T-cell (primary cell): ENCODE results near the gene ELL2. TPM values are rescaled to one million over a fixed set of nuclear protein-coding genes. Genes with fewer than 3 reads are reported as not detected.

ENCODE experiments used
- ATAC-seq, 4 experiments: fragments of 200-7000 bp in 3 of 4; fragments of 150-1000 bp in 1 of 4; cut with Tn5 transposase; replicated peaks in 1 of 4; 1 replicate in 3 of 4; 2 replicates in 1 of 4; pipeline ENCODE4 v1.10.0; 2021; ENCODE audit warnings: moderate library complexity in 3 of 4, mild to moderate bottlenecking in 2 of 4, moderate number of reproducible peaks in 1 of 4
- CTCF ChIA-PET, 2 donors: fragments of 300-600 bp; sonication (Branson Sonifier 250); formaldehyde crosslinking; loops; one replicate each; lab custom pipeline; 2022; ENCODE audit warnings: antibody characterized with exemption in 2 of 2; lab: Charles Lee
- POLR2A ChIA-PET, 2 donors: fragments of 300-600 bp; sonication (Branson Sonifier 250); formaldehyde crosslinking; loops; one replicate each; lab custom pipeline; 2022; ENCODE audit warnings: antibody characterized with exemption in 2 of 2; lab: Charles Lee
- DNase-seq, 35 experiments: peaks; one replicate each; pipeline versions ENCODE4 v3.0.0 to v3.0.0-alpha.2; 2013 to 2023
- H3K27ac ChIP-seq: one replicate; pipeline ENCODE4 v1.5.1; 2013; ENCODE audit warnings: low read length
- H3K27me3 ChIP-seq, 2 experiments: replicated peaks in 1 of 2; 1 replicate in 1 of 2; 2 replicates in 1 of 2; pipeline versions ENCODE4 v1.6.1 to v1.7.0; 2013; ENCODE audit warnings: low read length in 1 of 2, mixed read lengths in 1 of 2; ENCODE audit not compliant: control insufficient read depth in 2 of 2, insufficient read depth in 2 of 2; ENCODE audit errors: extremely low read depth in 1 of 2
- H3K36me3 ChIP-seq, 2 donors: 1 replicate in 1 of 2; 2 replicates in 1 of 2; pipeline versions ENCODE4 v1.6.1 to v1.7.0; 2013; ENCODE audit warnings: low read length in 1 of 2; ENCODE audit not compliant: control insufficient read depth in 2 of 2, insufficient read depth in 1 of 2; ENCODE audit errors: extremely low read depth in 1 of 2
- H3K4me1 ChIP-seq, 2 experiments: 1 replicate in 1 of 2; 2 replicates in 1 of 2; pipeline versions ENCODE4 v1.6.1 to v1.7.0; 2013; ENCODE audit warnings: low read length in 2 of 2, mixed read lengths in 1 of 2; ENCODE audit not compliant: insufficient read depth in 2 of 2, control insufficient read depth in 1 of 2; ENCODE audit errors: extremely low read depth in 1 of 2
- H3K4me3 ChIP-seq, 2 donors: 1 replicate in 1 of 2; 2 replicates in 1 of 2; pipeline versions ENCODE4 v1.5.1 to v1.7.0; 2013; ENCODE audit warnings: mild to moderate bottlenecking in 2 of 2, low read length in 1 of 2, moderate library complexity in 1 of 2; ENCODE audit not compliant: control insufficient read depth in 1 of 2; ENCODE audit errors: extremely low read depth in 1 of 2
- H3K9me3 ChIP-seq: 2 replicates; pipeline ENCODE4 v1.7.0; 2013
- H3K27ac Mint-ChIP-seq, 2 donors: one replicate each; pipeline ENCODE4 v1.8.0; 2020 to 2021; ENCODE audit warnings: mild to moderate bottlenecking in 2 of 2, mixed read lengths in 2 of 2
- H3K27me3 Mint-ChIP-seq, 2 donors: one replicate each; pipeline ENCODE4 v1.8.0; 2021 to 2022; ENCODE audit warnings: mixed read lengths in 2 of 2
- H3K36me3 Mint-ChIP-seq: one replicate; pipeline ENCODE4 v1.8.0; 2021; ENCODE audit warnings: mixed read lengths
- H3K4me1 Mint-ChIP-seq, 3 donors: one replicate each; pipeline ENCODE4 v1.8.0; 2020 to 2022; ENCODE audit warnings: mixed read lengths in 3 of 3, mild to moderate bottlenecking in 1 of 3
- H3K4me3 Mint-ChIP-seq, 3 donors: one replicate each; pipeline ENCODE4 v1.8.0; 2020 to 2022; ENCODE audit warnings: mild to moderate bottlenecking in 3 of 3, mixed read lengths in 3 of 3, moderate library complexity in 3 of 3
- H3K9me3 Mint-ChIP-seq, 3 donors: one replicate each; pipeline ENCODE4 v1.8.0; 2020 to 2022; ENCODE audit warnings: mixed read lengths in 3 of 3
- WGBS: methylation state at CpG from one replicate; pipeline ENCODE4 v1.1.5; 2013; ENCODE audit warnings: missing lambda C conversion rate; ENCODE audit not compliant: insufficient coverage; 5-methylcytosine and 5-hydroxymethylcytosine counted together
- total RNA-seq, 35 experiments: library from RNA in 6 of 35; stranded (reverse) in 6 of 35; fragments of 120-200 nt in 1 of 35; gene quantifications; one replicate each; pipeline versions ENCODE4 v1.2.1 to v1.2.4 and lab custom pipeline; 2013 to 2026

ELL2 gene
- total RNA-seq, 5 donors from 2014 or later (not counting 1 experiment from before 2014, with no cell fraction given): 10.3 to 57.8 (median 11.3) TPM

DNA sequence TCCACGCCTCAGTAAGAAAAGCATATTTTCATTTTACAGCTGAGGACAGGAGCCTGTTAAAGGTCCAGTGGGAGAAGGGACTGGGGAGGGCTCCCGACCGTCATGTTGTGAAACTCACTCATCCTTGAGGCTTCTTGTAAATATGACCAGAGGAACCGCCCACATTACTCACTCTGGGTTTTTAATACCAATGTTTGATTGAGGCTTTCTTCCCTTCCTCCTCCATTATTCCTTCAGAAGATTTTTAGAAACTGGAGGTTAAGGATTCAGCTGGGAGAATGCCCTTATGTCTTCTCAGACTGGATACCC, 77.7 kb downstream of the ELL2 start:
- no peak for DNase-seq
- WGBS: no CpG with 5 or more reads among the region's 4 CpGs
- Histone ChIP-seq H3K4me1 (no peaks in the 10 kb centered on the region), H3K36me3 (no peaks in the 10 kb centered on the region), H3K4me3 (no peak overlapping the region), H3K27me3 (peaks cover 0 to 4% of the 10 kb centered on the region in 2 experiments), H3K9me3 (no peaks in the 10 kb centered on the region), H3K27ac (no peak overlapping the region)
- POLR2A ChIA-PET: no interaction called here
- no peak overlapping the region for H3K4me3 Mint-ChIP-seq
- H3K9me3 Mint-ChIP-seq: no peaks in the 10 kb centered on the region
- H3K27me3 Mint-ChIP-seq: peaks cover 0 to 5% of the 10 kb centered on the region in 2 donors
- no peak for ATAC-seq
- no peak overlapping the region for H3K27ac Mint-ChIP-seq
- H3K4me1 Mint-ChIP-seq: no peaks in the 10 kb centered on the region
- CTCF ChIA-PET: interaction anchor here in 1 of 2 donors (0.5 kb wide), 1 partner anchor 530 kb away, joined by 7 read pairs; no protein-coding TSS in a partner anchor
- peaks cover 13% of the 10 kb centered on the region for H3K36me3 Mint-ChIP-seq

DNA sequence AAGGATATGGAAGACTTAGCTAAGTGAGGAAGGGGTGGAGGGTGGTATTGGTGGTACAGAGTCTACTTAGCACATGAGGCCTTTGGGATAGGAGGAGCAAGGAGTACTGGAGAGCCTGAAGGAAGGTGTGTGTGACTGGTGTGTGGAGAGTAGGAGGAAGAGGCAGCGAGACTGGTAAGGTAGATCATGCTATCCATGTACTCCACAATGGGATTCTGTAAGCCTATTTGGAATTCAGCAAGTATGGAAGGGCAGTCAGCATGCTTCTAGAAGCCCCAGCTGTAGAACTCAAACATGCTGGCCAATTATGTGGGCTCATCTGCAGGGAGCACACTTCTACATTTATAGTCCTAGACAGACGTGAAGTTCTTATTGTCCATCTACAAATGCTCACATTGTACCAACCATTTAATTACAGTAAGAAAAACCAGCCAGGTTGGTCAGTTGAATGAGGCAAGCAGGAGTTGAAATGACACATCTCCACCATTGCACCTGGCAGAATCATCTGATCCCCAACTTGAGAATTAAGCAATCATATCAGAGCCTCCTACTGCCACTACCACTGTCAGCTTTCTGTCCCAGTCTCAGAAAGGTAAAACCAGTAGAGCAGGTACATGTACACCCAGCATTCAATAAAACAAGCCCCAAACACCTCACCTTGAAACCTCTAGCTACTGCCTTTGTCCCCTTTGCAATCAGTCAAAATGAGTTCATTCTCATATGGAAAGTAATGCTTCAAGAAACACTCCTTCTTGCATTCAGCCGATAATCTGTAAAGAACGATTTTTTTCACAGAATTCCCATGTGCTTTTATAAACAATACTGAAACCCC, 78.2 kb downstream of the ELL2 start:
- CTCF ChIA-PET: interaction anchor here in 1 of 2 donors (0.5 kb wide), 1 partner anchor 530 kb away, joined by 7 read pairs; no protein-coding TSS in a partner anchor
- Mint-ChIP-seq H3K36me3 (peaks cover 7% of the 10 kb centered on the region), H3K4me3 (no peak overlapping the region), H3K27ac (no peak overlapping the region), H3K4me1 (no peaks in the 10 kb centered on the region), H3K27me3 (peaks cover 0 to 5% of the 10 kb centered on the region in 2 donors), H3K9me3 (no peaks in the 10 kb centered on the region)
- no peak for ATAC-seq
- Histone ChIP-seq H3K9me3 (no peaks in the 10 kb centered on the region), H3K36me3 (no peaks in the 10 kb centered on the region), H3K4me3 (no peak overlapping the region), H3K27ac (no peak overlapping the region), H3K4me1 (no peaks in the 10 kb centered on the region), H3K27me3 (peaks cover 0 to 4% of the 10 kb centered on the region in 2 experiments)
- 86% methylated on average over 1 of the region's 4 CpGs for WGBS
- POLR2A ChIA-PET: no interaction called here
- DNase-seq: no peak

DNA sequence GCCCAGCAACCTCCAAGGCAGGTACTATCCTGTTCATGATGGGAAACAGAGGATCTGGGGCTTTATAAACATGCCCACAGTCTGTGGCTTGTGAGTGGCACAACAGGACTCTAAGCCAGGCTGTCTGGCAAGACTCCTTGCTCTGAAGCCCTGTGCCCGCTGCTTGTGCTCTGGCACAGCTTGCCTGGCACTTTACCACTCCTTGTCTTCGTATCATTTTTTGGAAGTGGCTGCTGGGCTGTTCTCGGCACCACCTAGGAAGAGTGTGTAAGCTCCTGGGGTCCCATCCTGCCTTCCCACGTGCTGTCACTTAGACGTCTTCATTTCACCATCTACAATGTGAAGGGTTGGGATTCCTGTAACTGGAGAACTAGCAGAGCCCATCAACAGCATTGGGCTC, 79.8 kb downstream of the ELL2 start:
- H3K4me1 ChIP-seq: no peaks in the 10 kb centered on the region
- H3K4me3 ChIP-seq: no peak overlapping the region
- no peaks in the 10 kb centered on the region for H3K4me1 Mint-ChIP-seq
- H3K27ac ChIP-seq: no peak overlapping the region
- H3K27me3 ChIP-seq: peaks cover 0 to 4% of the 10 kb centered on the region in 2 experiments
- WGBS: 87% methylated on average over 2 of the region's 5 CpGs
- no peaks in the 10 kb centered on the region for H3K9me3 ChIP-seq
- ATAC-seq (no peak), DNase-seq (no peak)
- no peak overlapping the region for H3K4me3 Mint-ChIP-seq
- POLR2A ChIA-PET: interaction anchor here in 1 of 2 donors (0.7 kb wide), 1 partner anchor 396 kb away, joined by 5 read pairs; no protein-coding TSS in a partner anchor
- H3K27ac Mint-ChIP-seq: no peak overlapping the region
- CTCF ChIA-PET: interaction anchor here (0.7 to 1.0 kb wide), 2 partner anchors 101 to 154 kb away, joined by 4 to 5 read pairs; no protein-coding TSS in a partner anchor
- no peaks in the 10 kb centered on the region for H3K36me3 Mint-ChIP-seq
- H3K9me3 Mint-ChIP-seq: no peaks in the 10 kb centered on the region
- H3K27me3 Mint-ChIP-seq: peaks cover 0 to 5% of the 10 kb centered on the region in 2 donors
- no peaks in the 10 kb centered on the region for H3K36me3 ChIP-seq

DNA sequence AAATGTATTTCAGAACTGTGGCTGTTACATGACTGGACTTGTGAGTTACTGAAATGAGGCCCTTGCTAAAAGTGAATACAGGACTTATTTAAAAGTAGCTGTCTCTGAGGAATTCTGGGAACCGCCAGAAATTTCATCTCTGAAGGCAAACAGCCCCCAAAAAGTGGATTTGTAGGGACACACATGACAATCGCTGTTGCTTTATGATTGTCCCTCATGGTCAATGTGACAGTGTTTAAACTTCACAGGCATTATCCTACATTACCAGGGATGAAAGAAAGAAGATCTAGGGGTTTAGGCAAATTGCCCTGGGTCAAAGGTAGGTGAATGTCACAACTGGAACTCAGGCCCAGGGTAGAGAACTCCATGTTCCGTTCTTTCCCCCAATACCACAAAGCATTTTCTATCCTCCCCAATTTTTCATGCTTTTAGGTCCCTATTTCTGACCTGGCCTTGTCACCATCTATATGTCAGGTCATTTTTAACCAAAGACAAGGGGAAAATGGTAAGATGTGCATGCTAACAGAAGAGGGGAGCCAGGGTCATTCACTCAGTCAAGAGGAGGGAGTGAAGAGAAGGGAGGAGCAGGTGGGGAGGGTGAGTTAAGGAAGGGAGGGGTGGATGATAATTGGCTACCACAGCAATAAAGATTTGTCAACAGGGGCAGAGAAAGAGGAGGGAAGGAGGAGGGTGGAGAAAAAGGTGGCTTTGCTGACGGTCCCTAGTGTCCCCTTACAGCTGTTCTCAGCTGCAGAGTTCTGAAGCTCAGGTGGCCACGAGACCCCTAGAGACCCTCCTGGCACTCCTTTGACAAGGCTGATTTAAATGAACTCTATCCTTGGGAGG, 81.3 kb downstream of the ELL2 start:
- no peaks in the 10 kb centered on the region for H3K36me3 Mint-ChIP-seq
- no peaks in the 10 kb centered on the region for H3K9me3 Mint-ChIP-seq
- H3K27ac ChIP-seq: no peak overlapping the region
- H3K27ac Mint-ChIP-seq: no peak overlapping the region
- H3K4me3 Mint-ChIP-seq: no peak overlapping the region
- peaks cover 0 to 4% of the 10 kb centered on the region in 2 experiments for H3K27me3 ChIP-seq
- ATAC-seq: no peak
- H3K4me1 ChIP-seq: no peaks in the 10 kb centered on the region
- H3K27me3 Mint-ChIP-seq: peaks cover 0 to 5% of the 10 kb centered on the region in 2 donors
- H3K4me1 Mint-ChIP-seq: no peaks in the 10 kb centered on the region
- POLR2A ChIA-PET: no interaction called here
- CTCF ChIA-PET: no interaction called here
- no peak for DNase-seq
- no peaks in the 10 kb centered on the region for H3K36me3 ChIP-seq
- 75% methylated on average over 1 of the region's 5 CpGs for WGBS
- H3K9me3 ChIP-seq: no peaks in the 10 kb centered on the region
- no peak overlapping the region for H3K4me3 ChIP-seq

DNA sequence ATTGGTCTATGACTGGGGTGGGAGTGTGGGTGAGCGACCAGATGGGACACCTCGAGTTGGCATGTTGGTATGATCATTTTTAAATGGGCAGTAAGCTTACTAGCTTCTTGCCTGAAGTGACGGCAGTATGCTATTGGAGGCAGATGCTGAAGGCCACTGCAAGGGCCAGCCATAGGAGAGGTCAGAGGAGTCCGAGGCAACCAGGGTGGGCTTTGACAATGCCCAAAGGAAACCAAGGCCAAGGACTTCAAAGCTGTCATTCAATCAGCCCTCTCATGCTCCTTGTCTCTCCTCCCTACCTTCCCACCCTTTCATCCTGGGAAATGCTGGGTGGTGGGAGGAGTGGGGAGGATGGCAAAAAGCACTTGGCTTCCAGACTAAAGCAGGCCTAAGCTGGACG, 82.0 kb downstream of the ELL2 start:
- Histone ChIP-seq H3K4me3 (no peak overlapping the region), H3K27me3 (peaks cover 0 to 4% of the 10 kb centered on the region in 2 experiments), H3K9me3 (no peaks in the 10 kb centered on the region), H3K4me1 (no peaks in the 10 kb centered on the region), H3K27ac (no peak overlapping the region), H3K36me3 (no peaks in the 10 kb centered on the region)
- CTCF ChIA-PET: interaction anchor here in 1 of 2 donors (0.7 kb wide), 1 partner anchor 456 kb away, joined by 3 read pairs; no protein-coding TSS in a partner anchor
- H3K36me3 Mint-ChIP-seq: no peaks in the 10 kb centered on the region
- DNase-seq: no peak
- ATAC-seq: peak in 1 of 4 experiments; percentile 11
- WGBS: 80% methylated on average over 4 of the region's 5 CpGs
- no peaks in the 10 kb centered on the region for H3K9me3 Mint-ChIP-seq
- H3K27me3 Mint-ChIP-seq: peaks cover 0 to 5% of the 10 kb centered on the region in 2 donors
- POLR2A ChIA-PET: interaction anchor here in 1 of 2 donors (0.5 kb wide), 1 partner anchor 97 kb away, joined by 3 read pairs; no protein-coding TSS in a partner anchor
- no peak overlapping the region for H3K4me3 Mint-ChIP-seq
- no peak overlapping the region for H3K27ac Mint-ChIP-seq
- H3K4me1 Mint-ChIP-seq: no peaks in the 10 kb centered on the region
